ENCODE data around the gene GNPTG. TPM values are rescaled to one million over a fixed set of nuclear protein-coding genes. Genes with fewer than 3 reads are reported as not detected.

GNPTG gene
- total and polyA plus RNA-seq, 9 of the 15 experiments (the other 6 are each of a cell fraction or from before 2014, with no cell fraction given) = 0.69 to 33.3 (median 13.6) TPM

DNA sequence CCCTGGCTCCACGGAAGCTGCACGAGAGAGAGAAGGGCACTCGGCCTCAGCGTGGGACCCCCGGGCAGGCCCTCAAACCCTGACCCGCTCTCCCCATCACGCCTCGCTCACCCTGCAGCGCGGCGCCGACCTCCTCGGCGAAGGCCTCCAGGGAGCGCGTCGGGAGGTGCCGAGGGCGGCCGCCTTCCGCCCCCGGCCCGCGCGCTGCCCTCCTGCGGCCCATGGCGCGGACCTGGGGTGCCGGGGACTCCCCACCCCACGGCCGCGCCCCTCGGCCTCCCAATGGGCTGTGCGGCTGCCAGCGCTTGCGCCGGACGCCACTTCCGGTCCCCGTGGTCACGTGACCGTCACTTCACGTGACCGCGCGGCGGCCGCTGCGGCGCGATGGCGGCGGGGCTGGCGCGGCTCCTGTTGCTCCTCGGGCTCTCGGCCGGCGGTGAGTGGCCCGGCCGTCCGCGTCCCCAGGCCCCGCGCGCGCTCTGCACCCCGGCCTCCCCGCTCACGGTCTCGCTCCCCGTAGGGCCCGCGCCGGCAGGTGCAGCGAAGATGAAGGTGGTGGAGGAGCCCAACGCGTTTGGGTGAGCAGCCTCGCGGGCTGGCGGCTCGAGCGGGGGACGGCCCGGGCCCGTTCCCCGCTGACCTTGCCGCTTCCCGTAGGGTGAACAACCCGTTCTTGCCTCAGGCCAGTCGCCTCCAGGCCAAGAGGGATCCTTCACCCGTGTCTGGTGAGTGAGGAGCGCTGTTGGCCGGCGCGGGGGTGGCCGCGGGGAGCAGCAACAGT, at the start of gene GNPTG, which contains the start of gene TSR3 (continued):
- TF ChIP-seq, protein P1, sequence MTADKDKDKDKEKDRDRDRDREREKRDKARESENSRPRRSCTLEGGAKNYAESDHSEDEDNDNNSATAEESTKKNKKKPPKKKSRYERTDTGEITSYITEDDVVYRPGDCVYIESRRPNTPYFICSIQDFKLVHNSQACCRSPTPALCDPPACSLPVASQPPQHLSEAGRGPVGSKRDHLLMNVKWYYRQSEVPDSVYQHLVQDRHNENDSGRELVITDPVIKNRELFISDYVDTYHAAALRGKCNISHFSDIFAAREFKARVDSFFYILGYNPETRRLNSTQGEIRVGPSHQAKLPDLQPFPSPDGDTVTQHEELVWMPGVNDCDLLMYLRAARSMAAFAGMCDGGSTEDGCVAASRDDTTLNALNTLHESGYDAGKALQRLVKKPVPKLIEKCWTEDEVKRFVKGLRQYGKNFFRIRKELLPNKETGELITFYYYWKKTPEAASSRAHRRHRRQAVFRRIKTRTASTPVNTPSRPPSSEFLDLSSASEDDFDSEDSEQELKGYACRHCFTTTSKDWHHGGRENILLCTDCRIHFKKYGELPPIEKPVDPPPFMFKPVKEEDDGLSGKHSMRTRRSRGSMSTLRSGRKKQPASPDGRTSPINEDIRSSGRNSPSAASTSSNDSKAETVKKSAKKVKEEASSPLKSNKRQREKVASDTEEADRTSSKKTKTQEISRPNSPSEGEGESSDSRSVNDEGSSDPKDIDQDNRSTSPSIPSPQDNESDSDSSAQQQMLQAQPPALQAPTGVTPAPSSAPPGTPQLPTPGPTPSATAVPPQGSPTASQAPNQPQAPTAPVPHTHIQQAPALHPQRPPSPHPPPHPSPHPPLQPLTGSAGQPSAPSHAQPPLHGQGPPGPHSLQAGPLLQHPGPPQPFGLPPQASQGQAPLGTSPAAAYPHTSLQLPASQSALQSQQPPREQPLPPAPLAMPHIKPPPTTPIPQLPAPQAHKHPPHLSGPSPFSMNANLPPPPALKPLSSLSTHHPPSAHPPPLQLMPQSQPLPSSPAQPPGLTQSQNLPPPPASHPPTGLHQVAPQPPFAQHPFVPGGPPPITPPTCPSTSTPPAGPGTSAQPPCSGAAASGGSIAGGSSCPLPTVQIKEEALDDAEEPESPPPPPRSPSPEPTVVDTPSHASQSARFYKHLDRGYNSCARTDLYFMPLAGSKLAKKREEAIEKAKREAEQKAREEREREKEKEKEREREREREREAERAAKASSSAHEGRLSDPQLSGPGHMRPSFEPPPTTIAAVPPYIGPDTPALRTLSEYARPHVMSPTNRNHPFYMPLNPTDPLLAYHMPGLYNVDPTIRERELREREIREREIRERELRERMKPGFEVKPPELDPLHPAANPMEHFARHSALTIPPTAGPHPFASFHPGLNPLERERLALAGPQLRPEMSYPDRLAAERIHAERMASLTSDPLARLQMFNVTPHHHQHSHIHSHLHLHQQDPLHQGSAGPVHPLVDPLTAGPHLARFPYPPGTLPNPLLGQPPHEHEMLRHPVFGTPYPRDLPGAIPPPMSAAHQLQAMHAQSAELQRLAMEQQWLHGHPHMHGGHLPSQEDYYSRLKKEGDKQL (CRISPR knock-in tag; IDR thresholded peaks at IDR 0.05; ENCODE audit: borderline replicate concordance) = no peak
- TF ChIP-seq, protein P2, sequence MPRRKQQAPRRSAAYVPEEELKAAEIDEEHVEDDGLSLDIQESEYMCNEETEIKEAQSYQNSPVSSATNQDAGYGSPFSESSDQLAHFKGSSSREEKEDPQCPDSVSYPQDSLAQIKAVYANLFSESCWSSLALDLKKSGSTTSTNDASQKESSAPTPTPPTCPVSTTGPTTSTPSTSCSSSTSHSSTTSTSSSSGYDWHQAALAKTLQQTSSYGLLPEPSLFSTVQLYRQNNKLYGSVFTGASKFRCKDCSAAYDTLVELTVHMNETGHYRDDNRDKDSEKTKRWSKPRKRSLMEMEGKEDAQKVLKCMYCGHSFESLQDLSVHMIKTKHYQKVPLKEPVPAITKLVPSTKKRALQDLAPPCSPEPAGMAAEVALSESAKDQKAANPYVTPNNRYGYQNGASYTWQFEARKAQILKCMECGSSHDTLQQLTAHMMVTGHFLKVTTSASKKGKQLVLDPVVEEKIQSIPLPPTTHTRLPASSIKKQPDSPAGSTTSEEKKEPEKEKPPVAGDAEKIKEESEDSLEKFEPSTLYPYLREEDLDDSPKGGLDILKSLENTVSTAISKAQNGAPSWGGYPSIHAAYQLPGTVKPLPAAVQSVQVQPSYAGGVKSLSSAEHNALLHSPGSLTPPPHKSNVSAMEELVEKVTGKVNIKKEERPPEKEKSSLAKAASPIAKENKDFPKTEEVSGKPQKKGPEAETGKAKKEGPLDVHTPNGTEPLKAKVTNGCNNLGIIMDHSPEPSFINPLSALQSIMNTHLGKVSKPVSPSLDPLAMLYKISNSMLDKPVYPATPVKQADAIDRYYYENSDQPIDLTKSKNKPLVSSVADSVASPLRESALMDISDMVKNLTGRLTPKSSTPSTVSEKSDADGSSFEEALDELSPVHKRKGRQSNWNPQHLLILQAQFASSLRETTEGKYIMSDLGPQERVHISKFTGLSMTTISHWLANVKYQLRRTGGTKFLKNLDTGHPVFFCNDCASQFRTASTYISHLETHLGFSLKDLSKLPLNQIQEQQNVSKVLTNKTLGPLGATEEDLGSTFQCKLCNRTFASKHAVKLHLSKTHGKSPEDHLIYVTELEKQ (CRISPR knock-in tag; IDR thresholded peaks at IDR 0.05) = no peak
- no peak for TF ChIP-seq EZH2 (IDR thresholded peaks at IDR 0.05; ENCODE audit: borderline replicate concordance, low read depth, low read length)
- TF ChIP-seq THRAP3 (IDR thresholded peaks at IDR 0.05; ENCODE audit: borderline replicate concordance) = no peak
- TF ChIP-seq RBM39 (optimal IDR thresholded peaks at IDR 0.05; ENCODE audit: low read depth, low read length) = no peak
- no peak for TF ChIP-seq ZNF253 (CRISPR knock-in tag; conservative IDR thresholded peaks at IDR 0.05)
- TF ChIP-seq ZNF197 (CRISPR knock-in tag; IDR thresholded peaks at IDR 0.05; ENCODE audit: low read depth) = peak; percentile 60; the same call in 1 of the 2 replicates
- TF ChIP-seq ELF2 (CRISPR knock-in tag; IDR thresholded peaks at IDR 0.05) = peak; percentile 98
- TF ChIP-seq ZNF124 (CRISPR knock-in tag; IDR thresholded peaks at IDR 0.05) = no peak
- TF ChIP-seq NFRKB (IDR thresholded peaks at IDR 0.05; ENCODE audit: low read depth) = no peak
- no peak for TF ChIP-seq KLF16 (IDR thresholded peaks at IDR 0.05)
- TF ChIP-seq HEY1 (CRISPR knock-in tag; IDR thresholded peaks at IDR 0.05; ENCODE audit: borderline replicate concordance) = no peak
- TF ChIP-seq DIDO1 (tag; IDR thresholded peaks at IDR 0.05; ENCODE audit: low read depth) = 0 out of 2 replicates have a peak, but pooled peaks have one; percentile 34
- TF ChIP-seq ZNF780A (CRISPR knock-in tag; IDR thresholded peaks at IDR 0.05) = no peak
- peak; percentile 83 for TF ChIP-seq HMGN3 (IDR thresholded peaks at IDR 0.05; ENCODE audit: borderline replicate concordance, extremely low read depth, insufficient read length, low read depth, low read length)
- TF ChIP-seq NFXL1 (CRISPR knock-in tag; IDR thresholded peaks at IDR 0.05) = no peak
- TF ChIP-seq, protein P3, sequence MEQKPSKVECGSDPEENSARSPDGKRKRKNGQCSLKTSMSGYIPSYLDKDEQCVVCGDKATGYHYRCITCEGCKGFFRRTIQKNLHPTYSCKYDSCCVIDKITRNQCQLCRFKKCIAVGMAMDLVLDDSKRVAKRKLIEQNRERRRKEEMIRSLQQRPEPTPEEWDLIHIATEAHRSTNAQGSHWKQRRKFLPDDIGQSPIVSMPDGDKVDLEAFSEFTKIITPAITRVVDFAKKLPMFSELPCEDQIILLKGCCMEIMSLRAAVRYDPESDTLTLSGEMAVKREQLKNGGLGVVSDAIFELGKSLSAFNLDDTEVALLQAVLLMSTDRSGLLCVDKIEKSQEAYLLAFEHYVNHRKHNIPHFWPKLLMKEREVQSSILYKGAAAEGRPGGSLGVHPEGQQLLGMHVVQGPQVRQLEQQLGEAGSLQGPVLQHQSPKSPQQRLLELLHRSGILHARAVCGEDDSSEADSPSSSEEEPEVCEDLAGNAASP (IDR thresholded peaks at IDR 0.05) = no peak
